Esophagus squamous epithelium (tissue), 5 donors: ENCODE measurements around the gene ASCL5. TPM values are rescaled to one million over a fixed set of nuclear protein-coding genes. Genes with fewer than 3 reads are reported as not detected.

ENCODE experiments used
- DNase-seq: peaks from one replicate; lab custom pipeline; 2025; lab: John Stamatoyannopoulos, UW
- H3K27ac ChIP-seq, 4 donors: fragments of 200-600 bp; sonication (generic); one replicate each; pipeline ENCODE4 v1.5.1; 2016 to 2019; ENCODE audit warnings: mild to moderate bottlenecking in 1 of 4
- H3K27me3 ChIP-seq, 4 donors: fragments of 200-600 bp; sonication (generic); 1 replicate in 3 of 4; 2 replicates in 1 of 4; pipeline versions ENCODE4 v1.5.1 to v1.6.0; 2017 to 2021; ENCODE audit warnings: antibody characterized with exemption in 1 of 4
- H3K36me3 ChIP-seq, 3 donors: fragments of 200-600 bp; sonication (generic); one replicate each; pipeline ENCODE4 v1.5.1; 2016 to 2019
- H3K4me1 ChIP-seq, 3 donors: fragments of 200-600 bp; sonication (generic); one replicate each; pipeline ENCODE4 v1.5.1; 2017 to 2019
- H3K4me3 ChIP-seq, 4 donors: fragments of 200-600 bp; sonication (generic); 1 replicate in 3 of 4; 2 replicates in 1 of 4; pipeline ENCODE4 v1.5.1; 2016 to 2019; ENCODE audit warnings: mild to moderate bottlenecking in 2 of 4, moderate library complexity in 1 of 4
- H3K9me3 ChIP-seq, 3 donors: fragments of 200-600 bp; sonication (generic); one replicate each; pipeline ENCODE4 v1.5.1; 2016 to 2019
- CTCF ChIP-seq, 6 experiments: fragments of 450-650 bp in 4 of 6; fragments of 200-600 bp in 2 of 6; sonication (generic) in 2 of 6; IDR thresholded peaks; one replicate each; pipeline ENCODE4 v1.5.1; 2016 to 2019; ENCODE audit warnings: antibody characterized with exemption in 6 of 6, mild to moderate bottlenecking in 4 of 6, moderate library complexity in 4 of 6
- POLR2A ChIP-seq, 4 donors: fragments of 450-650 bp; IDR thresholded peaks; one replicate each; pipeline ENCODE4 v1.6.1; 2017; ENCODE audit warnings: antibody characterized with exemption in 4 of 4, mild to moderate bottlenecking in 4 of 4, moderate library complexity in 3 of 4
- WGBS, 2 donors: methylation state at CpG; one replicate each; pipeline ENCODE4 v1.1.5; 2018; 5-methylcytosine and 5-hydroxymethylcytosine counted together
- intact Hi-C: fragments of 100-400 bp; cut with DNase I; formaldehyde crosslinking; loops from one replicate; pipeline ENCODE4 v1.15.0; 2022
- total RNA-seq, 4 donors: library from RNA; depleted of rRNA; stranded (reverse); fragments of >200 nt; gene quantifications; one replicate each; pipeline ENCODE4 v1.1.0, GENCODE V29; 2016
- donor health status: DM: yes; HTN: yes; CAD: no.

The ASCL5 gene
- total RNA-seq, 4 donors from 2014 or later, result not detected

GRCh38 chr1:201108614-201109013 is 18.4 kb downstream of the ASCL5 start:
- Histone ChIP-seq H3K36me3 (no peaks in the 10 kb centered on the region), H3K27me3 (peaks cover 0 to 23% (median 0%) of the 10 kb centered on the region in 4 donors), H3K4me1 (no peaks in the 10 kb centered on the region), H3K27ac (no peak overlapping the region), H3K4me3 (no peak overlapping the region), H3K9me3 (no peaks in the 10 kb centered on the region)
- no peak for DNase-seq
- WGBS, 2 donors, result 50 to 71% methylated on average over 1 of the region's 1 CpG
- intact Hi-C loops, result no loop called here
- no peak for TF ChIP-seq CTCF (IDR thresholded peaks at IDR 0.05)
- TF ChIP-seq POLR2A (IDR thresholded peaks at IDR 0.05), result no peak

GRCh38 chr1:201105688-201106087 is 21.3 kb downstream of the ASCL5 start:
- DNase-seq, result no peak

GRCh38 chr1:201104141-201104540 is 22.8 kb downstream of the ASCL5 start:
- H3K9me3 ChIP-seq, result no peaks in the 10 kb centered on the region
- H3K36me3 ChIP-seq, result no peaks in the 10 kb centered on the region
- H3K27me3 ChIP-seq, result no peaks in the 10 kb centered on the region
- H3K4me3 ChIP-seq, result no peak overlapping the region
- TF ChIP-seq CTCF (IDR thresholded peaks at IDR 0.05) (no peak), POLR2A (IDR thresholded peaks at IDR 0.05) (no peak)
- WGBS, 2 donors, result 25 to 50% methylated on average over 1 of the region's 1 CpG
- DNase-seq, result no peak
- no peak overlapping the region for H3K27ac ChIP-seq
- H3K4me1 ChIP-seq, result no peaks in the 10 kb centered on the region
- intact Hi-C loops, result no loop called here

More at GRCh38 chr1:201105688-201106087, 21.3 kb downstream of the ASCL5 start:
- no peak overlapping the region for H3K27ac ChIP-seq
- H3K4me1 ChIP-seq, result no peaks in the 10 kb centered on the region
- TF ChIP-seq CTCF (IDR thresholded peaks at IDR 0.05) (no peak), POLR2A (IDR thresholded peaks at IDR 0.05) (no peak)
- no peak overlapping the region for H3K4me3 ChIP-seq
- H3K36me3 ChIP-seq, result no peaks in the 10 kb centered on the region
- intact Hi-C loops, result no loop called here
- 49 to 50% methylated on average over 4 of the region's 5 CpGs for WGBS, 2 donors
- peaks cover 0 to 7% (median 0%) of the 10 kb centered on the region in 4 donors for H3K27me3 ChIP-seq
- no peaks in the 10 kb centered on the region for H3K9me3 ChIP-seq

- no peak for DNase-seq
- Histone ChIP-seq H3K9me3 (no peaks in the 10 kb centered on the region), H3K4me1 (no peaks in the 10 kb centered on the region), H3K4me3 (no peak overlapping the region), H3K36me3 (no peaks in the 10 kb centered on the region), H3K27ac (no peak overlapping the region), H3K27me3 (no peaks in the 10 kb centered on the region)
- WGBS, 2 donors, result 5 to 30% methylated on average over 2 to 4 of the region's 9 CpGs
- intact Hi-C loops, result no loop called here
- TF ChIP-seq CTCF (IDR thresholded peaks at IDR 0.05), result no peak
- TF ChIP-seq POLR2A (IDR thresholded peaks at IDR 0.05), result no peak
These were observed 23.3 kb downstream of the ASCL5 start for GRCh38 chr1:201103666-201104065.

GRCh38 chr1:201100169-201100930 is 26.6 kb downstream of the ASCL5 start:
- Histone ChIP-seq H3K27me3 (no peaks in the 10 kb centered on the region), H3K9me3 (no peaks in the 10 kb centered on the region), H3K27ac (no peak overlapping the region), H3K36me3 (no peaks in the 10 kb centered on the region), H3K4me3 (no peak overlapping the region), H3K4me1 (peaks cover 0 to 5% (median 0%) of the 10 kb centered on the region in 3 donors)
- TF ChIP-seq CTCF (IDR thresholded peaks at IDR 0.05) (no peak), POLR2A (IDR thresholded peaks at IDR 0.05) (no peak)
- no peak for DNase-seq
- intact Hi-C loops, result no loop called here
- WGBS, 2 donors, result 91 to 95% methylated on average over 8 to 11 of the region's 12 CpGs
